Adrenal gland (tissue), 12 donors: ENCODE measurements around the gene FGD3. TPM values are rescaled to one million over a fixed set of nuclear protein-coding genes. Genes with fewer than 3 reads are reported as not detected.

Experiments used
- DNase-seq, 7 donors: peaks; one replicate each; pipeline ENCODE4 v3.0.0-alpha.2; 2019 to 2020
- H3K27ac ChIP-seq, 5 donors: fragments of 200-600 bp; sonication (generic) in 4 of 5; 1 replicate in 3 of 5; 2 replicates in 2 of 5; pipeline versions ENCODE4 v1.5.1 to v1.8.0; 2016 to 2020; ENCODE audit warnings: mild to moderate bottlenecking in 1 of 5
- H3K27me3 ChIP-seq: fragments of 200-600 bp; 2 replicates; pipeline ENCODE4 v1.8.0; 2021
- H3K36me3 ChIP-seq, 2 donors: fragments of 200-600 bp; replicated peaks in 1 of 2; 1 replicate in 1 of 2; 2 replicates in 1 of 2; pipeline versions ENCODE4 v1.5.1 to v1.8.0; 2018 to 2022
- H3K4me1 ChIP-seq, 2 donors: fragments of 200-600 bp; replicated peaks in 1 of 2; 1 replicate in 1 of 2; 2 replicates in 1 of 2; pipeline versions ENCODE4 v1.5.1 to v1.8.0; 2018 to 2021
- H3K4me3 ChIP-seq, 4 donors: fragments of 200-600 bp; sonication (generic) in 3 of 4; one replicate each; pipeline ENCODE4 v1.5.1; 2016 to 2018
- H3K9me3 ChIP-seq, 3 donors: fragments of 200-600 bp; sonication (generic) in 1 of 3; replicated peaks in 1 of 3; 1 replicate in 2 of 3; 2 replicates in 1 of 3; pipeline versions ENCODE4 v1.5.1 to v1.8.0; 2016 to 2021
- CTCF ChIP-seq, 6 experiments: fragments of 450-650 bp in 4 of 6; fragments of 200-600 bp in 2 of 6; sonication (generic) in 1 of 6; IDR thresholded peaks; 1 replicate in 5 of 6; 2 replicates in 1 of 6; pipeline versions ENCODE4 v1.5.1 to v1.8.0; 2016 to 2021; ENCODE audit warnings: antibody characterized with exemption in 6 of 6, mild to moderate bottlenecking in 2 of 6, moderate library complexity in 1 of 6
- POLR2A ChIP-seq, 2 donors: fragments of 450-650 bp; IDR thresholded peaks; one replicate each; pipeline ENCODE4 v1.6.1; 2017; ENCODE audit warnings: antibody characterized with exemption in 2 of 2, mild to moderate bottlenecking in 2 of 2, moderate library complexity in 1 of 2
- WGBS, 4 donors: extraction: QIAGEN DNeasy Blood & Tissue Kit in 2 of 4; methylation state at CpG; one replicate each; pipeline versions ENCODE4 v1.1.5 to v1.1.7; 2013 to 2017; 5-methylcytosine and 5-hydroxymethylcytosine counted together
- intact Hi-C, 2 donors: fragments of 100-400 bp; cut with DNase I; formaldehyde crosslinking; loops; one replicate each; pipeline versions ENCODE4 v1.14.1 to v1.15.0; 2022 to 2023
- polyA plus RNA-seq, 3 donors: library from polyadenylated mRNA; stranded (reverse); fragments of 200-250 nt in 2 of 3; fragments of 350-450 nt in 1 of 3; fragmentation: Illumina TruSeq in 1 of 3; extraction: RNeasy Lipid Tissue Mini Kit (QIAGEN cat#74804) in 1 of 3; gene quantifications; one replicate each; pipeline ENCODE4 v1.2.3, GENCODE V29; 2013 to 2014
- total RNA-seq, 9 donors: library from RNA; depleted of rRNA in 4 of 9; stranded (reverse); fragments of >200 nt in 4 of 9; fragments of 120-200 nt in 1 of 9; fragmentation: NEBNext Ultra II Directional in 1 of 9; extraction: Animal tissue kit (Norgen Biotek cat#: 25700) in 1 of 9; gene quantifications; one replicate each; pipeline versions ENCODE4 v1.1.0 to v1.2.4, GENCODE V29; 2013 to 2023
- donor health status: healthy with polysubstance abuse.
- donor health status: Bipolar disorder and iron deficiency.
- donor health status: DM: yes; HTN: yes; CAD: no.
- donor health status: DM: no; HTN: no; CAD: no.
- donor health status: DM: no; HTN: no; CAD: no.
- donor health status: DM: yes; HTN: yes; CAD: no.

The FGD3 gene
- total and polyA plus RNA-seq, 12 donors: 0.89 to 7.6 (median 5.6) TPM

GRCh38 chr9:93072383-93072795, 125.1 kb downstream of the FGD3 start:
- no peaks in the 10 kb centered on the region for H3K27me3 ChIP-seq
- H3K4me3 ChIP-seq: no peak overlapping the region
- no peaks in the 10 kb centered on the region for H3K9me3 ChIP-seq
- WGBS, 4 donors: 15 to 26% (median 24%) methylated on average over 3 to 5 of the region's 5 CpGs
- intact Hi-C loops: no loop called here
- peaks cover 0 to 6% of the 10 kb centered on the region in 2 donors for H3K4me1 ChIP-seq
- H3K36me3 ChIP-seq: no peaks in the 10 kb centered on the region
- peak overlapping the region in 1 of 5 donors; percentile 13 for H3K27ac ChIP-seq
- TF ChIP-seq POLR2A (IDR thresholded peaks at IDR 0.05): no peak
- no peak for TF ChIP-seq CTCF (IDR thresholded peaks at IDR 0.05)
- peak; percentile 51 to 83 (median 66) for DNase-seq

- no peak for TF ChIP-seq POLR2A (IDR thresholded peaks at IDR 0.05)
- TF ChIP-seq CTCF (IDR thresholded peaks at IDR 0.05): no peak
- Histone ChIP-seq H3K27me3 (no peaks in the 10 kb centered on the region), H3K4me3 (no peak overlapping the region), H3K4me1 (peaks cover 0 to 6% of the 10 kb centered on the region in 2 donors), H3K9me3 (no peaks in the 10 kb centered on the region), H3K36me3 (no peaks in the 10 kb centered on the region), H3K27ac (no peak overlapping the region)
- intact Hi-C loops: no loop called here
- no peak for DNase-seq
- 90 to 95% (median 93%) methylated on average over 11 to 12 of the region's 12 CpGs for WGBS, 4 donors
These were observed 128.9 kb downstream of the FGD3 start for GRCh38 chr9:93076101-93076791.

- H3K4me3 ChIP-seq: no peak overlapping the region
- H3K27ac ChIP-seq: no peak overlapping the region
- no peak for DNase-seq
- peaks cover 0 to 6% of the 10 kb centered on the region in 2 donors for H3K4me1 ChIP-seq
- H3K9me3 ChIP-seq: no peaks in the 10 kb centered on the region
- TF ChIP-seq POLR2A (IDR thresholded peaks at IDR 0.05) (no peak), CTCF (IDR thresholded peaks at IDR 0.05) (no peak)
- intact Hi-C loops: no loop called here
- H3K36me3 ChIP-seq: no peaks in the 10 kb centered on the region
- no peaks in the 10 kb centered on the region for H3K27me3 ChIP-seq
- 96 to 100% (median 98%) methylated on average over 2 of the region's 2 CpGs for WGBS, 4 donors
These were observed 129.4 kb downstream of the FGD3 start for GRCh38 chr9:93076792-93077128.

GRCh38 chr9:93077367-93077766, 130.0 kb downstream of the FGD3 start:
- DNase-seq: no peak
- TF ChIP-seq POLR2A (IDR thresholded peaks at IDR 0.05) (no peak), CTCF (IDR thresholded peaks at IDR 0.05) (no peak)
- Histone ChIP-seq H3K27me3 (no peaks in the 10 kb centered on the region), H3K9me3 (no peaks in the 10 kb centered on the region), H3K4me1 (peaks cover 0 to 5% of the 10 kb centered on the region in 2 donors), H3K4me3 (no peak overlapping the region), H3K36me3 (no peaks in the 10 kb centered on the region), H3K27ac (no peak overlapping the region)
- intact Hi-C loops: no loop called here
- 94 to 100% (median 100%) methylated on average over 1 of the region's 1 CpG for WGBS, 4 donors
